ENCODE results near the gene MYO1B. TPM values are rescaled to one million over a fixed set of nuclear protein-coding genes. Genes with fewer than 3 reads are reported as not detected.

The MYO1B gene
- total RNA-seq, 1 experiment from 2014 or later: 43.6 TPM

DNA sequence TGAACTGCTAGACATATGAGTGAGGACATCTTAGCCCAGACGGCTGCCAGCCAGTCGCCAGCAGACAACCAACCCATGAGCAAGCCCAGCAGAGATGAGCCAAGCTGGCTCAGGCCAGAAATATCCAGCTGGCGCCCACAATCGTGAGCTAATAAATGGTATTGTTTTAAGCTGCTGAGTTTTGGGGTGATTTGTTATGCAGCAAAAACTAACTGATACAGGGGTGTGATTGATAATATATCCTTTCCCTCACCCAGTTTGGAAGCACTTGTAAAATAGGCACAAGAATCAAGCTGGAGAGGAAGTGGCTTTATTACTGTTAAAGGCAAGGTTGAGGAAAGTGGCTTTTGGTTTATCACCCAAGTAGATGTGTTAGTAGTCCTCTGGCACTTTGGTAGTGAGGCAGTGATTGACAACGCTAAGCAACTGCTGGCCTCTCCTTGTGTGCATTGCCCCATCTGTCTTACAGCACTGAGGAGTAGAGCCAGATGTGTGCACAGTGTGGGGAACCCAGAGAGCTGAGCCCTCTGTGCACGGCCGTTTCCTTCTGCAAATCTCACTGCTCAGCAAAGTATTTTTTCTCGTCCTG is 110.1 kb downstream of the MYO1B start:
- ATAC-seq (no peak; the same call in 1 of the 2 replicates), DNase-seq (ENCODE audit: low spot score) (no peak)
- Mint-ChIP-seq H3K27ac (0 out of 2 replicates have a peak overlapping the region, but pooled peaks have one; percentile 8), H3K4me3 (no peak overlapping the region), H3K36me3 (peaks cover 35% of the 10 kb centered on the region), H3K4me1 (peaks cover 26% of the 10 kb centered on the region), H3K9me3 (peaks cover 13% of the 10 kb centered on the region), H3K27me3 (ENCODE audit: low read depth) (no peaks in the 10 kb centered on the region)
- ChIA-PET POLR2A (no interaction called here), CTCF (no interaction called here)
- TF ChIP-seq ZNF232 (CRISPR knock-in tag; IDR thresholded peaks at IDR 0.05) (no peak), HMGA2 (CRISPR knock-in tag; IDR thresholded peaks at IDR 0.05) (no peak)
- TF ChIP-seq, protein P1, sequence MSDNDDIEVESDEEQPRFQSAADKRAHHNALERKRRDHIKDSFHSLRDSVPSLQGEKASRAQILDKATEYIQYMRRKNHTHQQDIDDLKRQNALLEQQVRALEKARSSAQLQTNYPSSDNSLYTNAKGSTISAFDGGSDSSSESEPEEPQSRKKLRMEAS (CRISPR knock-in tag; IDR thresholded peaks at IDR 0.05): no peak

GRCh38 chr2:191357678-191358077 is 112.5 kb downstream of the MYO1B start:
- ATAC-seq: no peak
- Mint-ChIP-seq H3K4me3 (no peak overlapping the region), H3K9me3 (peaks cover 13% of the 10 kb centered on the region), H3K4me1 (peaks cover 26% of the 10 kb centered on the region), H3K27ac (no peak overlapping the region), H3K27me3 (ENCODE audit: low read depth) (no peaks in the 10 kb centered on the region), H3K36me3 (peaks cover 37% of the 10 kb centered on the region)
- ChIA-PET CTCF (no interaction called here), POLR2A (no interaction called here)
- DNase-seq (ENCODE audit: low spot score): no peak
- TF ChIP-seq ZNF138 (CRISPR knock-in tag; conservative IDR thresholded peaks at IDR 0.05) (no peak), IRF2 (CRISPR knock-in tag; IDR thresholded peaks at IDR 0.05; ENCODE audit: borderline replicate concordance, low read depth) (no peak), CBFB (CRISPR knock-in tag; IDR thresholded peaks at IDR 0.05; ENCODE audit: low read depth) (no peak), NR1H2 (CRISPR knock-in tag; IDR thresholded peaks at IDR 0.05) (no peak), SP1 (CRISPR knock-in tag; conservative IDR thresholded peaks at IDR 0.05) (no peak), ZNF317 (CRISPR knock-in tag; IDR thresholded peaks at IDR 0.05; ENCODE audit: borderline replicate concordance, low read depth) (no peak), ARID4B (CRISPR knock-in tag; IDR thresholded peaks at IDR 0.05; ENCODE audit: borderline replicate concordance) (no peak), NFYB (CRISPR knock-in tag; conservative IDR thresholded peaks at IDR 0.05; ENCODE audit: low read depth) (no peak), E2F5 (CRISPR knock-in tag; IDR thresholded peaks at IDR 0.05) (no peak), ZNF423 (CRISPR knock-in tag; IDR thresholded peaks at IDR 0.05) (no peak), OVOL2 (CRISPR knock-in tag; IDR thresholded peaks at IDR 0.05; ENCODE audit: borderline replicate concordance) (no peak), PRDM15 (CRISPR knock-in tag; IDR thresholded peaks at IDR 0.05) (no peak), TCF7 (CRISPR knock-in tag; IDR thresholded peaks at IDR 0.05; ENCODE audit: low read depth) (no peak), E2F1 (CRISPR knock-in tag; IDR thresholded peaks at IDR 0.05) (no peak)
- TF ChIP-seq, protein P1 (CRISPR knock-in tag; IDR thresholded peaks at IDR 0.05): no peak
- TF ChIP-seq, protein P2, sequence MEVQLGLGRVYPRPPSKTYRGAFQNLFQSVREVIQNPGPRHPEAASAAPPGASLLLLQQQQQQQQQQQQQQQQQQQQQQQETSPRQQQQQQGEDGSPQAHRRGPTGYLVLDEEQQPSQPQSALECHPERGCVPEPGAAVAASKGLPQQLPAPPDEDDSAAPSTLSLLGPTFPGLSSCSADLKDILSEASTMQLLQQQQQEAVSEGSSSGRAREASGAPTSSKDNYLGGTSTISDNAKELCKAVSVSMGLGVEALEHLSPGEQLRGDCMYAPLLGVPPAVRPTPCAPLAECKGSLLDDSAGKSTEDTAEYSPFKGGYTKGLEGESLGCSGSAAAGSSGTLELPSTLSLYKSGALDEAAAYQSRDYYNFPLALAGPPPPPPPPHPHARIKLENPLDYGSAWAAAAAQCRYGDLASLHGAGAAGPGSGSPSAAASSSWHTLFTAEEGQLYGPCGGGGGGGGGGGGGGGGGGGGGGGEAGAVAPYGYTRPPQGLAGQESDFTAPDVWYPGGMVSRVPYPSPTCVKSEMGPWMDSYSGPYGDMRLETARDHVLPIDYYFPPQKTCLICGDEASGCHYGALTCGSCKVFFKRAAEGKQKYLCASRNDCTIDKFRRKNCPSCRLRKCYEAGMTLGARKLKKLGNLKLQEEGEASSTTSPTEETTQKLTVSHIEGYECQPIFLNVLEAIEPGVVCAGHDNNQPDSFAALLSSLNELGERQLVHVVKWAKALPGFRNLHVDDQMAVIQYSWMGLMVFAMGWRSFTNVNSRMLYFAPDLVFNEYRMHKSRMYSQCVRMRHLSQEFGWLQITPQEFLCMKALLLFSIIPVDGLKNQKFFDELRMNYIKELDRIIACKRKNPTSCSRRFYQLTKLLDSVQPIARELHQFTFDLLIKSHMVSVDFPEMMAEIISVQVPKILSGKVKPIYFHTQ (CRISPR knock-in tag; IDR thresholded peaks at IDR 0.05): no peak
- TF ChIP-seq, protein P3, sequence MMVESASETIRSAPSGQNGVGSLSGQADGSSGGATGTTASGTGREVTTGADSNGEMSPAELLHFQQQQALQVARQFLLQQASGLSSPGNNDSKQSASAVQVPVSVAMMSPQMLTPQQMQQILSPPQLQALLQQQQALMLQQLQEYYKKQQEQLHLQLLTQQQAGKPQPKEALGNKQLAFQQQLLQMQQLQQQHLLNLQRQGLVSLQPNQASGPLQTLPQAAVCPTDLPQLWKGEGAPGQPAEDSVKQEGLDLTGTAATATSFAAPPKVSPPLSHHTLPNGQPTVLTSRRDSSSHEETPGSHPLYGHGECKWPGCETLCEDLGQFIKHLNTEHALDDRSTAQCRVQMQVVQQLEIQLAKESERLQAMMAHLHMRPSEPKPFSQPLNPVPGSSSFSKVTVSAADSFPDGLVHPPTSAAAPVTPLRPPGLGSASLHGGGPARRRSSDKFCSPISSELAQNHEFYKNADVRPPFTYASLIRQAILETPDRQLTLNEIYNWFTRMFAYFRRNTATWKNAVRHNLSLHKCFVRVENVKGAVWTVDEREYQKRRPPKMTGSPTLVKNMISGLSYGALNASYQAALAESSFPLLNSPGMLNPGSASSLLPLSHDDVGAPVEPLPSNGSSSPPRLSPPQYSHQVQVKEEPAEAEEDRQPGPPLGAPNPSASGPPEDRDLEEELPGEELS (CRISPR knock-in tag; IDR thresholded peaks at IDR 0.05): no peak
